HG02885 (cell line): Measurements from ENCODE around the gene HYLS1.
"Not testable (repeated sequence)": the region's sequence is repeated elsewhere in the genome, so short reads cannot be mapped to it uniquely, and the experiment has no call there.

ENCODE experiments used
- ATAC-seq: cut with Tn5 transposase; IDR thresholded peaks from one replicate; pipeline ENCODE4 v1.9.1; 2021; ENCODE audit warnings: mild to moderate bottlenecking; ENCODE audit not compliant: unreplicated experiment, poor library complexity

HYLS1 gene

GRCh38 chr11:125902927-125903710 lies 15.7 kb downstream of the HYLS1 start, which contains the start of gene PUS3:
Gene PUS3 (minus strand): TSS chr11:125903206. CDS start chr11:125896284, 6,922 bp downstream.
- ATAC-seq: peak; percentile 97

GRCh38 chr11:125903711-125904659 lies 16.5 kb downstream of the HYLS1 start, which contains the start of gene DDX25:
Gene DDX25 (plus strand): TSS chr11:125904508. CDS start chr11:125904518, 10 bp downstream.
- no peak for ATAC-seq

GRCh38 chr11:125904678-125905077 lies 17.2 kb downstream of the HYLS1 start:
- no peak for ATAC-seq

- no peak for ATAC-seq
Observed at GRCh38 chr11:125910226-125910849, 22.9 kb downstream of the HYLS1 start.

- not testable (repeated sequence) for ATAC-seq
Observed at GRCh38 chr11:125914601-125915000, 27.1 kb downstream of the HYLS1 start.

GRCh38 chr11:125916683-125917347 lies 29.3 kb downstream of the HYLS1 start:
- ATAC-seq: no peak

- ATAC-seq: no peak
Observed at GRCh38 chr11:125918140-125918840, 30.8 kb downstream of the HYLS1 start.

- no peak for ATAC-seq
Observed at GRCh38 chr11:125921042-125921441, 33.6 kb downstream of the HYLS1 start.

GRCh38 chr11:125922156-125922555 lies 34.7 kb downstream of the HYLS1 start:
- no peak for ATAC-seq

- ATAC-seq: peak; percentile 67
Observed at GRCh38 chr11:125923012-125923579, 35.6 kb downstream of the HYLS1 start.

GRCh38 chr11:125923633-125924032 lies 36.2 kb downstream of the HYLS1 start:
- no peak for ATAC-seq

GRCh38 chr11:125924384-125925007 lies 37.0 kb downstream of the HYLS1 start:
- no peak for ATAC-seq

- ATAC-seq: no peak
Observed at GRCh38 chr11:125925247-125925740, 37.8 kb downstream of the HYLS1 start.

- no peak for ATAC-seq
Observed at GRCh38 chr11:125925804-125926203, 38.3 kb downstream of the HYLS1 start.

- no peak for ATAC-seq
Observed at GRCh38 chr11:125926682-125927081, 39.2 kb downstream of the HYLS1 start.

- no peak for ATAC-seq
Observed at GRCh38 chr11:125929445-125930075, 42.1 kb downstream of the HYLS1 start.

GRCh38 chr11:125930076-125930450 lies 42.6 kb downstream of the HYLS1 start:
- no peak for ATAC-seq

GRCh38 chr11:125931116-125931515 lies 43.6 kb downstream of the HYLS1 start:
- ATAC-seq: no peak
